DMS53 (cell line): ENCODE measurements around the gene SET.
"Not testable (repeated sequence)": the region's sequence is repeated elsewhere in the genome, so short reads cannot be mapped to it uniquely, and the experiment has no call there.

Experiments
- DNase-seq: peaks from one replicate; lab custom pipeline; 2025; lab: John Stamatoyannopoulos, UW

SET gene, protein sequence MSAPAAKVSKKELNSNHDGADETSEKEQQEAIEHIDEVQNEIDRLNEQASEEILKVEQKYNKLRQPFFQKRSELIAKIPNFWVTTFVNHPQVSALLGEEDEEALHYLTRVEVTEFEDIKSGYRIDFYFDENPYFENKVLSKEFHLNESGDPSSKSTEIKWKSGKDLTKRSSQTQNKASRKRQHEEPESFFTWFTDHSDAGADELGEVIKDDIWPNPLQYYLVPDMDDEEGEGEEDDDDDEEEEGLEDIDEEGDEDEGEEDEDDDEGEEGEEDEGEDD

GRCh38 chr9:128688501-128689292, at the start of gene SET:
Gene SET, plus strand, starts transcription at chr9:128689222. Its CDS starts 361 bp downstream, at chr9:128689583.
- DNase-seq: peak; percentile 98

DNA sequence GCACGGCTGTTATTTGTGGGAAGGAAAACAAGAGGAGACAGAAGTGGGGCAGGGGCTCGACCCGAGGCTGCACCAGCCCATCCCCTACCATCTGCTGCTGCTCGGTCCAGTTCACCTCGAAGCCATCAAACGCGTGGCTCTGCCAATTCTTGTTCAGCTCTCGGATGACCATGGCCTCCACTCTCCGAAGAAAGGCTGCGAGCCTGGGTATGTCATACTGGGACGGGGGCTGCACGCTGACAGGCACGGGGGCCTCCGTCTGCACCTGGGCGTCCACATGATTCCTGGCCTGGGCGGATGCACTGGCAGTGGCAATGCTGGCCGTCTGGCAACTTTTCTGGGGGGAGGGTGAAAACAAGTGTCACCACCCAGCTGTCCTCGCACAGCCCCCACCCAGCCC, 48.4 kb upstream of the SET start:
- no peak for DNase-seq

DNA sequence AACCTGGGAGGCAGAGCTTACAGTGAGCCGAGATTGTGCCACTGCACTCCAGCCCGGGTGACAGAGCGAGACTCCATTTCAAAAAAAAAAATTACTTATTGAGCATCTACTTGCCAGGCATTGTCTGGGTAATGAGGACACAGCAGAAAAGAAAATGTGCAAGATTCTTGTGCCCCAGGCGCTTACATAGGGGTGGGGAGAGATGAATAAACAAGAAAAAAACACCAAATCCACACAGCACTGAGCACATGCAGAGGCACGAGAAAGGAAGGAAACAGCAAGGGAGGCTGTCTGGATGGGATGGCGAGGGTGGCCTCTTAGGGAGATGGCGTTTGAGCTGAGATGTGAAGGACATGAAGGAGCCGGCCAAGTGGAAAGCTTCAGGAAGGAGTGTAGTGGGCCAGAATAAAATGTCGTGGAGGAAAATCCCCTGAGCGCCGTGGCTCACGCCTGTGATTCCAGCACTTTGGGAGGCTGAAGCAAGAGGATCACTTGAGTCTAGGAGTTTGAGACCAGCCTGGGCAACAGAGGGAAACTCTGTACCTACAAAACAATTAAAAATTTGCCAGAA, 46.3 kb upstream of the SET start:
- DNase-seq: no peak

DNA sequence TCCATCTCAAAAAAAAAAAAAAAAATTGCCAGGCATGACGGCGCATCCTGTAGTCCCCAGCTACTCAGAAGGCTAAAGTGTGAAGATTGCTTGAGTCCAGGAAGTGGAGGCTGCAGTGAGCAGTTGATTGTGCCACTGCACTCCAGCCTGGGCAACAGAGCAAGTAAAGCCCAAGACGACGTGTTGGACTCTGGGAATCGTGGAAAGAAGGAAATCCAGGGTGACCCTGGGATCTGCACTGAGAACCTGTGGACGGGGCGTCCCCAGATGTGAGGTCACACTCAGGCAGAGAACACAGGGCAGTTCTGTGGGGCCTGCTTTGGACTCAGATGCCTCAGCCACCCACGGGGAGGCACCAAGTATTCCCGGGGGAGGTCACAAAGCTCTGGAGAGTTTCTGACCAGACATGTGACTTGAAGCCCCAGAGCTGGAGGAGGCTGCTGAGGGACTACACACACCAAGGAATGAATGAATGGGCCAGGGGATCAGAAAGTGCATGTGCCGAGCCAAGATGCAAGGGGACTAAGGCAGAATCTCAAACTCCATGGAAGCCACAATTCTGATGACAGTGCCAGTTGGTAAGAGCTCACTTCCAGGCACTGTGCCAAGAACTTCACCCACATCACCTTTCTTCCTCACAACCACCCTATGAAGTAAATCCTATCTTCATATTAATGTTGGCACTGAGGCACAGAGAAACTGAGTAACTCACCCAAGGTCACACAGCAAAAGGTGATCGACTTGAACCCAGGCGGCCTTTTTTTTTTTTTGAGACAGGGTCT, 45.3 kb upstream of the SET start:
- DNase-seq: no peak

GRCh38 chr9:128648206-128648605, 40.8 kb upstream of the SET start:
- peak; percentile 53 for DNase-seq

GRCh38 chr9:128651798-128652197, 37.2 kb upstream of the SET start:
- no peak for DNase-seq

DNA sequence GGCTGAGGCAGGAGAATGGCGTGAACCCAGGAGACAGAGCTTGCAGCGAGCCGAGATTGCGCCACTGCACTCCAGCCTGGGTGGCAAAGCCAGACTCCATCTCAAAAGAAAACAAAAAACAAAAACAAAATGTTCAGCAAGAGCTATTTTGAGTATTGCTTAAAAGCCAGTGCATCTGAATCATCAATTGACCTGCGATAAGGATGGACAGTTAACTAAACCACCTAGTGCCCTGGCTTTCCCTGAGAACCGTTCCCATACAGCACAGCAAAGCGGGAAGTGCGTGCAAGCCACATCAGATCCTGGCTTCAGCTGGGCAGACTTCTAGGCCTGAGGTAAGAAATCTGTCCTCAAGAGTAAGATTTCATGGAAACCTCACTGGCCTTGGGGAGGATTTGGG, 35.1 kb upstream of the SET start:
- no peak for DNase-seq

DNA sequence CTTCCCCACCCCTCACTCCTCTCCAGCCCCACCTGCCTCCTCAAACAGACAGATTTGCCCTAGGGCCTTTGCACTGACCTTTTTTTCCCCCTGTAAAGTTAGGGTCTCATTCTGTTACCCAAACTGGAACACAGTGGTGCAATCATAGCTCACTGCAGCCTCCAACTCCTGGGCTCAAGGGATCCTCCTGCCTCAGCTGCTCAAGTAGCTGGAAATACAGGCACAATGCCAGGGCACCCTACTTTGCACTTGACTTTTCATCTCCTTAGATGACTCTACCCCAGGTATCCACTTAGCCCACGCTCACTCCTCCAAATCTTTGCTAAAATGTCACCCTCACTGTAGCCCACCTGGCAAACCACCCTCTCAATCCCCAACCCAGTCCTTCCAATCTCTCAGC, 34.5 kb upstream of the SET start:
- DNase-seq: no peak

GRCh38 chr9:128656416-128657343, 32.3 kb upstream of the SET start, which contains the start of gene DYNC2I2:
Gene DYNC2I2, minus strand, starts transcription at chr9:128656847. Its CDS starts 121 bp downstream, at chr9:128656726.
- DNase-seq: peak; percentile 95

DNA sequence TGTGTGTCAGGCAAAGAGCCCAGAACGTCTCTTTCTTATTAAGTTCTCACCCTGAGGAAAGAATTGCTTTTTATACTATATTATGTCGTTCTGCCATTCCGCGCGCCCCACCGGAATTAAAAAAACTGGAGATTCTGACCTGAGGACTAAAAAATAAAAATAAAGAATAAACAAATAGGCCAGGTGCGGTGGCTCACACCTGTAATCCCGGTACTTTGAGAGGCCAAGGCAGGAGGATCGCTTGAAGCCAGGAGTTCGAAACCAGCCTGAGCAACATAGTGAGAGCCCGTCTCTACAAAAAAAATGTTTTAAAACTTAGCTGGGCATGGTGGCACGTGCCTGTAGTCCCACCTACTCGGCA, 31.7 kb upstream of the SET start:
- no peak for DNase-seq

- no peak for DNase-seq
Observed at GRCh38 chr9:128657796-128658195, 31.2 kb upstream of the SET start.

- DNase-seq: not testable (repeated sequence)
Observed at GRCh38 chr9:128666481-128666941, 22.5 kb upstream of the SET start.

DNA sequence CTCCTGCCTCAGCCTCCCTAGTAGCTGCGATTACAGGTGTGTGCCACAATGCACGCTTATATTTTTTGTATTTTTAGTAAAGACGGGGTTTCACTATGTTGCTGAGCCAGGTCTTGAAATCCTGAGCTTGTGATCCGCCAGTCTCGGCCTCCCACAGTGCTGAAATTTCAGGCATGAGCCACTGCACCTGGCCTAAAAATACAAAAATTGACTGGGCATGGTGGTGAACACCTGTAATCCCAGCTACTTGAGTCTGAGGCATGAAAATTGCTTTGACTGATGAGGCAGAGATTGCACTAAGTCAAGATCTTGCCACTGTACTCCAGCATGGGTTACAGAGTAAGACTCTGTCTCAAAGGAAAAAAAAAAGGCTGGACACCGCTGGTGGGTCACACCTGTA, 19.2 kb upstream of the SET start:
- no peak for DNase-seq

GRCh38 chr9:128675382-128675781, 13.6 kb upstream of the SET start:
- DNase-seq: no peak

- DNase-seq: no peak
Observed at GRCh38 chr9:128677794-128678193, 11.2 kb upstream of the SET start.

GRCh38 chr9:128683340-128684064, 5.5 kb upstream of the SET start:
- peak; percentile 67 for DNase-seq

DNA sequence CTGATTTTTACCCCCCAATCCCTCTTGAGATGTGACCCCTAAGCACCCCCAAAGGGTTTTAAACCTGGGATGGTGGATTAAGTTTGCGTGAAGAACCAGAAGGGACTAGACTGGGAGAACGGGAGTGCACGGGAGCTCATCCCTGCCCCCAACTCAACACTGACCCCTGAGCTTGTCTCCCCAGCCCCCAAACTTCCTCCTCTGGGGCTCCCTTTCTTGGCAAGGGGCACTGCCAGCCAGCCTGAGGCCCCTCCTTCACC, 5.0 kb upstream of the SET start:
- no peak for DNase-seq

GRCh38 chr9:128684325-128685199, 4.5 kb upstream of the SET start:
- peak; percentile 94 for DNase-seq

- DNase-seq: no peak
Observed at GRCh38 chr9:128685636-128686489, 3.2 kb upstream of the SET start.
